ENCODE data around the gene PCSK5. TPM values are rescaled to one million over a fixed set of nuclear protein-coding genes. Genes with fewer than 3 reads are reported as not detected.

PCSK5 gene
- total RNA-seq, 1 experiment from 2014 or later: 6.9 TPM

GRCh38 chr9:75893106-75893505 lies 2.6 kb downstream of the PCSK5 start:
- peaks cover 14% of the 10 kb centered on the region for H3K79me2 ChIP-seq (ENCODE audit: insufficient read depth, low read length)
- no peak overlapping the region for H2AFZ ChIP-seq (ENCODE audit: low read depth, low read length, poor library complexity, severe bottlenecking)
- ChIA-PET CTCF (no interaction called here), RAD21 (ENCODE audit: low non-redundant PET in 1 of 2, low total read pairs in 2 of 2, uncharacterized antibody in 2 of 2, unreplicated experiment in 2 of 2) (no interaction called here), POLR2A (no interaction called here)
- H3K4me3 ChIP-seq (replicated peaks in 1 of 2; ENCODE audit: low read depth in 1 of 2, low read length in 2 of 2): no peak overlapping the region
- intact Hi-C loops (cut with micrococcal nuclease): no loop called here
- DNase-seq (ENCODE audit: low read depth, low spot score): no peak
- H3K27ac ChIP-seq (ENCODE audit: low read depth, low read length): no peak overlapping the region
- no peaks in the 10 kb centered on the region for H4K20me1 ChIP-seq (ENCODE audit: insufficient read depth)
- H3K4me1 ChIP-seq (ENCODE audit: control insufficient read depth in 1 of 2, insufficient read depth in 2 of 2, low read length in 2 of 2): peaks cover 4 to 16% of the 10 kb centered on the region in 2 experiments; a peak in 2 of 4 replicates
- no peak overlapping the region for H3K9ac ChIP-seq (ENCODE audit: low read length)
- no peaks in the 10 kb centered on the region for H3K9me3 ChIP-seq (ENCODE audit: control insufficient read depth in 1 of 2, insufficient read depth in 1 of 2, low read depth in 1 of 2, low read length in 2 of 2)
- H3K9me2 ChIP-seq (ENCODE audit: insufficient read depth): no peaks in the 10 kb centered on the region
- no peak for TF ChIP-seq ZFX (IDR thresholded peaks at IDR 0.05)
- no peak for TF ChIP-seq POLR2AphosphoS5 (IDR thresholded peaks at IDR 0.05; ENCODE audit: low read depth, low read length)
- no peak for TF ChIP-seq ZNF274 (IDR thresholded peaks at IDR 0.05; ENCODE audit: low read depth, low read length)
- TF ChIP-seq POLR2A (IDR thresholded peaks at IDR 0.05; ENCODE audit: borderline replicate concordance, extremely low read depth, insufficient read depth, insufficient read length): no peak
- no peak for TF ChIP-seq TCF7L2 (IDR thresholded peaks at IDR 0.05; ENCODE audit: borderline replicate concordance, extremely low read depth, insufficient read depth, insufficient read length)
- no peak for TF ChIP-seq EZH2 (IDR thresholded peaks at IDR 0.05)
- no peak for TF ChIP-seq SP1 (IDR thresholded peaks at IDR 0.05; ENCODE audit: low read depth)
- no peak for TF ChIP-seq FOSL1 (IDR thresholded peaks at IDR 0.05; ENCODE audit: low read depth)
- TF ChIP-seq ELF1 (IDR thresholded peaks at IDR 0.05; ENCODE audit: borderline replicate concordance, low read depth): no peak
- no peak for TF ChIP-seq EGR1 (IDR thresholded peaks at IDR 0.05; ENCODE audit: low read depth)
- no peak for TF ChIP-seq EZH2phosphoT487 (IDR thresholded peaks at IDR 0.05; ENCODE audit: borderline replicate concordance)
- TF ChIP-seq RAD21 (IDR thresholded peaks at IDR 0.05; ENCODE audit: low read depth): no peak
- BruUV-seq (replicated peaks): no TSS peak
- H3K4me2 ChIP-seq (ENCODE audit: low read length): no peak overlapping the region
- no peaks in the 10 kb centered on the region for H3K27me3 ChIP-seq (ENCODE audit: insufficient read depth, low read length)
- ATAC-seq: no peak
- H3K36me3 ChIP-seq (ENCODE audit: control insufficient read depth in 1 of 2, insufficient read depth in 2 of 2, low read length in 2 of 2): no peaks in the 10 kb centered on the region

- H4K20me1 ChIP-seq (ENCODE audit: insufficient read depth): no peaks in the 10 kb centered on the region
- no peak overlapping the region for H3K4me2 ChIP-seq (ENCODE audit: low read length)
- H3K4me1 ChIP-seq (ENCODE audit: control insufficient read depth in 1 of 2, insufficient read depth in 2 of 2, low read length in 2 of 2): peaks cover 4 to 11% of the 10 kb centered on the region in 2 experiments; a peak in 2 of 4 replicates
- no peak overlapping the region for H3K4me3 ChIP-seq (replicated peaks in 1 of 2; ENCODE audit: low read depth in 1 of 2, low read length in 2 of 2)
- no peak overlapping the region for H3K9ac ChIP-seq (ENCODE audit: low read length)
- intact Hi-C loops (cut with micrococcal nuclease): no loop called here
- TF ChIP-seq REST (IDR thresholded peaks at IDR 0.05; ENCODE audit: low read depth): no peak
- no peak for TF ChIP-seq CEBPB (IDR thresholded peaks at IDR 0.05; ENCODE audit: low read depth)
- no peak for TF ChIP-seq POLR2AphosphoS5 (IDR thresholded peaks at IDR 0.05; ENCODE audit: low read depth, low read length)
- no peak for TF ChIP-seq EZH2 (IDR thresholded peaks at IDR 0.05)
- no peak for TF ChIP-seq ATF3 (IDR thresholded peaks at IDR 0.05)
- no peak for TF ChIP-seq POLR2A (IDR thresholded peaks at IDR 0.05; ENCODE audit: borderline replicate concordance, extremely low read depth, insufficient read depth, insufficient read length)
- no peak for TF ChIP-seq ELF1 (IDR thresholded peaks at IDR 0.05; ENCODE audit: borderline replicate concordance, low read depth)
- TF ChIP-seq YY1 (IDR thresholded peaks at IDR 0.05; ENCODE audit: extremely low read depth, insufficient replicate concordance, low read depth, low read length): no peak
- no peak for TF ChIP-seq FOSL1 (IDR thresholded peaks at IDR 0.05; ENCODE audit: low read depth)
- TF ChIP-seq CBX3 (IDR thresholded peaks at IDR 0.05; ENCODE audit: low read depth): no peak
- TF ChIP-seq EZH2phosphoT487 (IDR thresholded peaks at IDR 0.05; ENCODE audit: borderline replicate concordance): no peak
- TF ChIP-seq RAD21 (IDR thresholded peaks at IDR 0.05; ENCODE audit: low read depth): no peak
- TF ChIP-seq TCF7L2 (IDR thresholded peaks at IDR 0.05; ENCODE audit: borderline replicate concordance, extremely low read depth, insufficient read depth, insufficient read length): no peak
- TF ChIP-seq ZNF274 (IDR thresholded peaks at IDR 0.05; ENCODE audit: low read depth, low read length): no peak
- TF ChIP-seq SP1 (IDR thresholded peaks at IDR 0.05; ENCODE audit: low read depth): no peak
- no peak for TF ChIP-seq SRF (IDR thresholded peaks at IDR 0.05; ENCODE audit: low read depth)
- TF ChIP-seq EGR1 (IDR thresholded peaks at IDR 0.05; ENCODE audit: low read depth): no peak
- peaks cover 14% of the 10 kb centered on the region for H3K79me2 ChIP-seq (ENCODE audit: insufficient read depth, low read length)
- no peaks in the 10 kb centered on the region for H3K36me3 ChIP-seq (ENCODE audit: control insufficient read depth in 1 of 2, insufficient read depth in 2 of 2, low read length in 2 of 2)
- H2AFZ ChIP-seq (ENCODE audit: low read depth, low read length, poor library complexity, severe bottlenecking): no peak overlapping the region
- no TSS peak for BruUV-seq (replicated peaks)
- H3K27me3 ChIP-seq (ENCODE audit: insufficient read depth, low read length): no peaks in the 10 kb centered on the region
- RAD21 ChIA-PET (ENCODE audit: low non-redundant PET in 1 of 2, low total read pairs in 2 of 2, uncharacterized antibody in 2 of 2, unreplicated experiment in 2 of 2): no interaction called here
- no peaks in the 10 kb centered on the region for H3K9me3 ChIP-seq (ENCODE audit: control insufficient read depth in 1 of 2, insufficient read depth in 1 of 2, low read depth in 1 of 2, low read length in 2 of 2)
- H3K9me2 ChIP-seq (ENCODE audit: insufficient read depth): no peaks in the 10 kb centered on the region
- DNase-seq (ENCODE audit: low read depth, low spot score) (no peak), ATAC-seq (no peak)
- POLR2A ChIA-PET: no interaction called here
- H3K27ac ChIP-seq (ENCODE audit: low read depth, low read length): no peak overlapping the region
- CTCF ChIA-PET: no interaction called here
Observed at GRCh38 chr9:75894566-75894965, 4.1 kb downstream of the PCSK5 start.
